SKM-1 (cell line): ENCODE data around the gene SELENOT.

Experiments used
- DNase-seq: peaks from one replicate; lab custom pipeline; 2025; ENCODE audit not compliant: unreplicated experiment; lab: John Stamatoyannopoulos, UW

Gene SELENOT

GRCh38 chr3:150662410-150663200, 59.5 kb downstream of the SELENOT start:
- DNase-seq: no peak

GRCh38 chr3:150663461-150663860, 60.3 kb downstream of the SELENOT start:
- DNase-seq: no peak

- no peak for DNase-seq
These were observed 63.0 kb downstream of the SELENOT start for GRCh38 chr3:150666167-150666566.

- no peak for DNase-seq
These were observed 70.8 kb downstream of the SELENOT start for GRCh38 chr3:150673966-150674365.

DNA sequence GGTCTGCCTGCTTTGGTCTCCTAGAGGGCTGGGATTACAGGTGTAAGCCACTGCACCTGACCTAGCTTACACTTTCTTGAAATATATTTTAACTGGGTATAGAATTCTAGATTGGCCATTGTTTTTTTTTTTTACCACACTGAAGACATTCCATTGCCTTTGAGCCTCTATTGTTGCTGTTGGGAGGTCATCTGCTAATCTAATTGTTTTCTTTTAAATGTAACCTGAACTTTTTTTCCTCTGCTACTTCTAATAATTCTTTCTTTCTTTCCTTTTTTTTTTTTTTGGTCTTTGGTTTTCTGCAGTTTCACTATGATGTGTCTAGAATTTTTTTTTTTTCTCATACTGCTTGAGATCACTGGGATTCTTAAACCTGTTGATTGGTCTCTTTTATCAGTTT, 72.5 kb downstream of the SELENOT start:
- no peak for DNase-seq
